ENCODE data around the gene CSF3R. TPM values are rescaled to one million over a fixed set of nuclear protein-coding genes. Genes with fewer than 3 reads are reported as not detected.

CSF3R gene
- total and polyA plus RNA-seq, 4 experiments from 2014 or later = 0.61 to 0.87 TPM; not detected in 2

GRCh38 chr1:36447450-36447849 is 35.3 kb downstream of the CSF3R start:
- Mint-ChIP-seq H3K27me3 (no peaks in the 10 kb centered on the region), H3K4me1 (peaks cover 11 to 22% (median 14%) of the 10 kb centered on the region in 4 donors), H3K9me3 (no peaks in the 10 kb centered on the region), H3K27ac (no peak overlapping the region), H3K36me3 (peaks cover 0 to 3% of the 10 kb centered on the region in 2 donors), H3K4me3 (no peak overlapping the region)
- ChIA-PET POLR2A (ENCODE audit: partially characterized antibody) (no interaction called here), CTCF (ENCODE audit: partially characterized antibody) (no interaction called here)
- Histone ChIP-seq H3K27ac (ENCODE audit: low read depth, low read length) (no peak overlapping the region), H3K27me3 (ENCODE audit: insufficient read depth, low read length) (no peaks in the 10 kb centered on the region), H3K4me1 (ENCODE audit: insufficient read depth, low read length) (peaks cover 12% of the 10 kb centered on the region), H3K36me3 (ENCODE audit: insufficient read depth, low read length) (no peaks in the 10 kb centered on the region), H3K9me3 (ENCODE audit: control insufficient read depth in 1 of 2, low read length in 2 of 2) (no peaks in the 10 kb centered on the region), H3K4me3 (ENCODE audit: low read length in 2 of 2) (no peak overlapping the region)
- intact Hi-C loops (cut with micrococcal nuclease) = no loop called here
- DNase-seq = no peak

GRCh38 chr1:36446746-36447145 is 36.0 kb downstream of the CSF3R start:
- H3K27me3 ChIP-seq (ENCODE audit: insufficient read depth, low read length) = no peaks in the 10 kb centered on the region
- H3K4me3 ChIP-seq (ENCODE audit: low read length in 2 of 2) = no peak overlapping the region
- Mint-ChIP-seq H3K4me3 (no peak overlapping the region), H3K4me1 (peaks cover 11 to 19% (median 12%) of the 10 kb centered on the region in 4 donors), H3K27me3 (no peaks in the 10 kb centered on the region), H3K36me3 (peaks cover 0 to 3% of the 10 kb centered on the region in 2 donors), H3K9me3 (no peaks in the 10 kb centered on the region), H3K27ac (no peak overlapping the region)
- H3K27ac ChIP-seq (ENCODE audit: low read depth, low read length) = no peak overlapping the region
- intact Hi-C loops (cut with micrococcal nuclease) = no loop called here
- no peaks in the 10 kb centered on the region for H3K9me3 ChIP-seq (ENCODE audit: control insufficient read depth in 1 of 2, low read length in 2 of 2)
- DNase-seq = no peak
- H3K36me3 ChIP-seq (ENCODE audit: insufficient read depth, low read length) = no peaks in the 10 kb centered on the region
- ChIA-PET CTCF (ENCODE audit: partially characterized antibody) (no interaction called here), POLR2A (ENCODE audit: partially characterized antibody) (no interaction called here)
- H3K4me1 ChIP-seq (ENCODE audit: insufficient read depth, low read length) = peaks cover 12% of the 10 kb centered on the region

- H3K4me3 Mint-ChIP-seq = no peak overlapping the region
- POLR2A ChIA-PET (ENCODE audit: partially characterized antibody) = no interaction called here
- H3K4me1 Mint-ChIP-seq = peaks cover 7 to 14% (median 8%) of the 10 kb centered on the region in 4 donors
- CTCF ChIA-PET (ENCODE audit: partially characterized antibody) = no interaction called here
- Histone ChIP-seq H3K4me3 (ENCODE audit: low read length in 2 of 2) (no peak overlapping the region), H3K36me3 (ENCODE audit: insufficient read depth, low read length) (no peaks in the 10 kb centered on the region), H3K9me3 (ENCODE audit: control insufficient read depth in 1 of 2, low read length in 2 of 2) (no peaks in the 10 kb centered on the region), H3K4me1 (ENCODE audit: insufficient read depth, low read length) (peaks cover 12% of the 10 kb centered on the region), H3K27ac (ENCODE audit: low read depth, low read length) (no peak overlapping the region), H3K27me3 (ENCODE audit: insufficient read depth, low read length) (no peaks in the 10 kb centered on the region)
- H3K36me3 Mint-ChIP-seq = peaks cover 0 to 3% of the 10 kb centered on the region in 2 donors
- H3K27me3 Mint-ChIP-seq = no peaks in the 10 kb centered on the region
- H3K9me3 Mint-ChIP-seq = no peaks in the 10 kb centered on the region
- no peak for DNase-seq
- H3K27ac Mint-ChIP-seq = no peak overlapping the region
- intact Hi-C loops (cut with micrococcal nuclease) = no loop called here
These were observed 36.4 kb downstream of the CSF3R start for GRCh38 chr1:36446271-36446670.

- Mint-ChIP-seq H3K36me3 (no peaks in the 10 kb centered on the region), H3K4me1 (no peaks in the 10 kb centered on the region), H3K4me3 (no peak overlapping the region), H3K9me3 (no peaks in the 10 kb centered on the region), H3K27me3 (no peaks in the 10 kb centered on the region), H3K27ac (no peak overlapping the region)
- Histone ChIP-seq H3K36me3 (ENCODE audit: insufficient read depth, low read length) (no peaks in the 10 kb centered on the region), H3K27me3 (ENCODE audit: insufficient read depth, low read length) (no peaks in the 10 kb centered on the region), H3K4me1 (ENCODE audit: insufficient read depth, low read length) (no peaks in the 10 kb centered on the region), H3K9me3 (ENCODE audit: control insufficient read depth in 1 of 2, low read length in 2 of 2) (no peaks in the 10 kb centered on the region), H3K4me3 (ENCODE audit: low read length in 2 of 2) (no peak overlapping the region), H3K27ac (ENCODE audit: low read depth, low read length) (no peak overlapping the region)
- CTCF ChIA-PET (ENCODE audit: partially characterized antibody) = no interaction called here
- POLR2A ChIA-PET (ENCODE audit: partially characterized antibody) = no interaction called here
- no peak for DNase-seq
- intact Hi-C loops (cut with micrococcal nuclease) = no loop called here
These were observed 39.4 kb downstream of the CSF3R start for GRCh38 chr1:36443297-36443696.

- no peaks in the 10 kb centered on the region for H3K36me3 Mint-ChIP-seq
- H3K9me3 ChIP-seq (ENCODE audit: control insufficient read depth in 1 of 2, low read length in 2 of 2) = no peaks in the 10 kb centered on the region
- H3K36me3 ChIP-seq (ENCODE audit: insufficient read depth, low read length) = no peaks in the 10 kb centered on the region
- no peaks in the 10 kb centered on the region for H3K27me3 ChIP-seq (ENCODE audit: insufficient read depth, low read length)
- H3K4me1 ChIP-seq (ENCODE audit: insufficient read depth, low read length) = no peaks in the 10 kb centered on the region
- H3K4me3 ChIP-seq (ENCODE audit: low read length in 2 of 2) = no peak overlapping the region
- CTCF ChIA-PET (ENCODE audit: partially characterized antibody) = interaction anchor here (0.7 to 1.1 kb wide), 2 partner anchors 40 to 73 kb away, joined by 3 read pairs; no protein-coding TSS in a partner anchor
- no peaks in the 10 kb centered on the region for H3K27me3 Mint-ChIP-seq
- intact Hi-C loops (cut with micrococcal nuclease) = no loop called here
- H3K4me3 Mint-ChIP-seq = no peak overlapping the region
- POLR2A ChIA-PET (ENCODE audit: partially characterized antibody) = no interaction called here
- H3K9me3 Mint-ChIP-seq = no peaks in the 10 kb centered on the region
- DNase-seq = no peak
- H3K27ac Mint-ChIP-seq = no peak overlapping the region
- no peak overlapping the region for H3K27ac ChIP-seq (ENCODE audit: low read depth, low read length)
- H3K4me1 Mint-ChIP-seq = no peaks in the 10 kb centered on the region
These were observed 40.4 kb downstream of the CSF3R start for GRCh38 chr1:36442337-36442736.

- Mint-ChIP-seq H3K4me1 (no peaks in the 10 kb centered on the region), H3K27ac (no peak overlapping the region), H3K27me3 (no peaks in the 10 kb centered on the region), H3K4me3 (no peak overlapping the region), H3K9me3 (no peaks in the 10 kb centered on the region), H3K36me3 (no peaks in the 10 kb centered on the region)
- no peaks in the 10 kb centered on the region for H3K4me1 ChIP-seq (ENCODE audit: insufficient read depth, low read length)
- no peaks in the 10 kb centered on the region for H3K9me3 ChIP-seq (ENCODE audit: control insufficient read depth in 1 of 2, low read length in 2 of 2)
- intact Hi-C loops (cut with micrococcal nuclease) = no loop called here
- no peak for DNase-seq
- no peak overlapping the region for H3K27ac ChIP-seq (ENCODE audit: low read depth, low read length)
- H3K27me3 ChIP-seq (ENCODE audit: insufficient read depth, low read length) = no peaks in the 10 kb centered on the region
- CTCF ChIA-PET (ENCODE audit: partially characterized antibody) = interaction anchor here (1.2 kb wide), 1 partner anchor 9 kb away, joined by 4 read pairs; the partner anchor contains the start of gene OSCP1
- POLR2A ChIA-PET (ENCODE audit: partially characterized antibody) = no interaction called here
- H3K4me3 ChIP-seq (ENCODE audit: low read length in 2 of 2) = no peak overlapping the region
- no peaks in the 10 kb centered on the region for H3K36me3 ChIP-seq (ENCODE audit: insufficient read depth, low read length)
These were observed 42.1 kb downstream of the CSF3R start for GRCh38 chr1:36440646-36441045.

GRCh38 chr1:36440044-36440443 is 42.7 kb downstream of the CSF3R start:
- POLR2A ChIA-PET (ENCODE audit: partially characterized antibody) = no interaction called here
- Mint-ChIP-seq H3K9me3 (no peaks in the 10 kb centered on the region), H3K4me1 (no peaks in the 10 kb centered on the region)

GRCh38 chr1:36438715-36439114 is 44.0 kb downstream of the CSF3R start:
- no peak for DNase-seq
- H3K36me3 Mint-ChIP-seq = no peaks in the 10 kb centered on the region
- no peaks in the 10 kb centered on the region for H3K9me3 Mint-ChIP-seq
- POLR2A ChIA-PET (ENCODE audit: partially characterized antibody) = interaction anchor here (0.7 kb wide), 1 partner anchor 276 kb away, joined by 5 read pairs; no protein-coding TSS in a partner anchor
- H3K27me3 Mint-ChIP-seq = no peaks in the 10 kb centered on the region
- no peaks in the 10 kb centered on the region for H3K4me1 Mint-ChIP-seq
- H3K27me3 ChIP-seq (ENCODE audit: insufficient read depth, low read length) = no peaks in the 10 kb centered on the region
- intact Hi-C loops (cut with micrococcal nuclease) = no loop called here
- H3K27ac ChIP-seq (ENCODE audit: low read depth, low read length) = no peak overlapping the region
- no peak overlapping the region for H3K4me3 ChIP-seq (ENCODE audit: low read length in 2 of 2)
- no peak overlapping the region for H3K4me3 Mint-ChIP-seq
- H3K36me3 ChIP-seq (ENCODE audit: insufficient read depth, low read length) = no peaks in the 10 kb centered on the region
- CTCF ChIA-PET (ENCODE audit: partially characterized antibody) = no interaction called here
- no peaks in the 10 kb centered on the region for H3K9me3 ChIP-seq (ENCODE audit: control insufficient read depth in 1 of 2, low read length in 2 of 2)
- H3K27ac Mint-ChIP-seq = no peak overlapping the region
- no peaks in the 10 kb centered on the region for H3K4me1 ChIP-seq (ENCODE audit: insufficient read depth, low read length)

More at GRCh38 chr1:36440044-36440443, 42.7 kb downstream of the CSF3R start:
- no peak overlapping the region for H3K27ac Mint-ChIP-seq
- H3K4me1 ChIP-seq (ENCODE audit: insufficient read depth, low read length) = no peaks in the 10 kb centered on the region
- no peaks in the 10 kb centered on the region for H3K27me3 ChIP-seq (ENCODE audit: insufficient read depth, low read length)
- H3K27me3 Mint-ChIP-seq = no peaks in the 10 kb centered on the region
- CTCF ChIA-PET (ENCODE audit: partially characterized antibody) = interaction anchor here (1.2 kb wide), 1 partner anchor 10 kb away, joined by 4 read pairs; the partner anchor contains the start of gene OSCP1
- no peaks in the 10 kb centered on the region for H3K9me3 ChIP-seq (ENCODE audit: control insufficient read depth in 1 of 2, low read length in 2 of 2)
- no peak for DNase-seq
- H3K4me3 ChIP-seq (ENCODE audit: low read length in 2 of 2) = no peak overlapping the region
- intact Hi-C loops (cut with micrococcal nuclease) = no loop called here
- H3K36me3 ChIP-seq (ENCODE audit: insufficient read depth, low read length) = no peaks in the 10 kb centered on the region
- H3K27ac ChIP-seq (ENCODE audit: low read depth, low read length) = no peak overlapping the region
- H3K36me3 Mint-ChIP-seq = no peaks in the 10 kb centered on the region
- no peak overlapping the region for H3K4me3 Mint-ChIP-seq

Measured in CD4-positive, alpha-beta memory T cell (primary cell).